ENCODE results near the gene ZNF609. TPM values are rescaled to one million over a fixed set of nuclear protein-coding genes. Genes with fewer than 3 reads are reported as not detected.
"Not testable (repeated sequence)": the region's sequence is repeated elsewhere in the genome, so short reads cannot be mapped to it uniquely, and the experiment has no call there.

Gene ZNF609
- total RNA-seq, 1 donor from 2014 or later = 41.2 TPM

- Mint-ChIP-seq H3K36me3 (ENCODE audit: low read depth, unreplicated experiment) (no peaks in the 10 kb centered on the region), H3K4me1 (ENCODE audit: unreplicated experiment) (peaks cover 4% of the 10 kb centered on the region), H3K9me3 (ENCODE audit: unreplicated experiment) (no peaks in the 10 kb centered on the region), H3K27ac (ENCODE audit: unreplicated experiment) (no peak overlapping the region), H3K4me3 (ENCODE audit: unreplicated experiment) (no peak overlapping the region), H3K27me3 (ENCODE audit: unreplicated experiment) (no peaks in the 10 kb centered on the region)
- no peak for TF ChIP-seq CTCF (IDR thresholded peaks at IDR 0.05; ENCODE audit: unreplicated experiment)
- DNase-seq (ENCODE audit: low spot score) = no peak
These were observed 143.9 kb downstream of the ZNF609 start for GRCh38 chr15:64604319-64604718.

GRCh38 chr15:64607416-64607815 lies 147.0 kb downstream of the ZNF609 start:
- H3K4me1 Mint-ChIP-seq (ENCODE audit: unreplicated experiment); H3K36me3 Mint-ChIP-seq (ENCODE audit: low read depth, unreplicated experiment); H3K9me3 Mint-ChIP-seq (ENCODE audit: unreplicated experiment); H3K4me3 Mint-ChIP-seq (ENCODE audit: unreplicated experiment); DNase-seq (ENCODE audit: low spot score); H3K27ac Mint-ChIP-seq (ENCODE audit: unreplicated experiment); H3K27me3 Mint-ChIP-seq (ENCODE audit: unreplicated experiment): not testable (repeated sequence)

- no peaks in the 10 kb centered on the region for H3K27me3 Mint-ChIP-seq (ENCODE audit: unreplicated experiment)
These were observed 150.0 kb downstream of the ZNF609 start for GRCh38 chr15:64610257-64610919.

GRCh38 chr15:64611085-64611725 lies 150.8 kb downstream of the ZNF609 start:
- H3K9me3 Mint-ChIP-seq (ENCODE audit: unreplicated experiment) = no peaks in the 10 kb centered on the region
- no peaks in the 10 kb centered on the region for H3K27me3 Mint-ChIP-seq (ENCODE audit: unreplicated experiment)
- no peak for TF ChIP-seq CTCF (IDR thresholded peaks at IDR 0.05; ENCODE audit: unreplicated experiment)
- peaks cover 5% of the 10 kb centered on the region for H3K4me1 Mint-ChIP-seq (ENCODE audit: unreplicated experiment)
- H3K36me3 Mint-ChIP-seq (ENCODE audit: low read depth, unreplicated experiment) = no peaks in the 10 kb centered on the region
- no peak overlapping the region for H3K27ac Mint-ChIP-seq (ENCODE audit: unreplicated experiment)
- H3K4me3 Mint-ChIP-seq (ENCODE audit: unreplicated experiment) = no peak overlapping the region
- DNase-seq (ENCODE audit: low spot score) = no peak

More at GRCh38 chr15:64610257-64610919, 150.0 kb downstream of the ZNF609 start:
- DNase-seq (ENCODE audit: low spot score) = no peak
- H3K9me3 Mint-ChIP-seq (ENCODE audit: unreplicated experiment) = no peaks in the 10 kb centered on the region
- H3K27ac Mint-ChIP-seq (ENCODE audit: unreplicated experiment) = no peak overlapping the region
- no peak for TF ChIP-seq CTCF (IDR thresholded peaks at IDR 0.05; ENCODE audit: unreplicated experiment)
- no peaks in the 10 kb centered on the region for H3K36me3 Mint-ChIP-seq (ENCODE audit: low read depth, unreplicated experiment)
- H3K4me1 Mint-ChIP-seq (ENCODE audit: unreplicated experiment) = peaks cover 5% of the 10 kb centered on the region
- H3K4me3 Mint-ChIP-seq (ENCODE audit: unreplicated experiment) = no peak overlapping the region

- no peaks in the 10 kb centered on the region for H3K9me3 Mint-ChIP-seq (ENCODE audit: unreplicated experiment)
- no peak overlapping the region for H3K4me3 Mint-ChIP-seq (ENCODE audit: unreplicated experiment)
- no peak overlapping the region for H3K27ac Mint-ChIP-seq (ENCODE audit: unreplicated experiment)
- no peaks in the 10 kb centered on the region for H3K36me3 Mint-ChIP-seq (ENCODE audit: low read depth, unreplicated experiment)
- no peak for DNase-seq (ENCODE audit: low spot score)
- H3K27me3 Mint-ChIP-seq (ENCODE audit: unreplicated experiment) = peaks cover 2% of the 10 kb centered on the region
- no peak for TF ChIP-seq CTCF (IDR thresholded peaks at IDR 0.05; ENCODE audit: unreplicated experiment)
- H3K4me1 Mint-ChIP-seq (ENCODE audit: unreplicated experiment) = peaks cover 12% of the 10 kb centered on the region
These were observed 154.1 kb downstream of the ZNF609 start for GRCh38 chr15:64614519-64614918.

Measured in endothelial cell (in vitro differentiated cells).